GM21737 (cell line): ENCODE results near the gene FAXDC2.
"Not testable (repeated sequence)": the region's sequence is repeated elsewhere in the genome, so short reads cannot be mapped to it uniquely, and the experiment has no call there.

Experiments used
- ATAC-seq: cut with Tn5 transposase; IDR thresholded peaks from one replicate; pipeline ENCODE4 v1.9.1; 2021; ENCODE audit warnings: mild to moderate bottlenecking, moderate library complexity; ENCODE audit not compliant: unreplicated experiment

Gene FAXDC2

GRCh38 chr5:154862766-154863165, 12.4 kb upstream of the FAXDC2 start:
- no peak for ATAC-seq

- ATAC-seq: no peak
These were observed 11.5 kb upstream of the FAXDC2 start for GRCh38 chr5:154861946-154862345.

GRCh38 chr5:154860765-154861164, 10.4 kb upstream of the FAXDC2 start:
- no peak for ATAC-seq

GRCh38 chr5:154860123-154860522, 9.7 kb upstream of the FAXDC2 start:
- no peak for ATAC-seq

DNA sequence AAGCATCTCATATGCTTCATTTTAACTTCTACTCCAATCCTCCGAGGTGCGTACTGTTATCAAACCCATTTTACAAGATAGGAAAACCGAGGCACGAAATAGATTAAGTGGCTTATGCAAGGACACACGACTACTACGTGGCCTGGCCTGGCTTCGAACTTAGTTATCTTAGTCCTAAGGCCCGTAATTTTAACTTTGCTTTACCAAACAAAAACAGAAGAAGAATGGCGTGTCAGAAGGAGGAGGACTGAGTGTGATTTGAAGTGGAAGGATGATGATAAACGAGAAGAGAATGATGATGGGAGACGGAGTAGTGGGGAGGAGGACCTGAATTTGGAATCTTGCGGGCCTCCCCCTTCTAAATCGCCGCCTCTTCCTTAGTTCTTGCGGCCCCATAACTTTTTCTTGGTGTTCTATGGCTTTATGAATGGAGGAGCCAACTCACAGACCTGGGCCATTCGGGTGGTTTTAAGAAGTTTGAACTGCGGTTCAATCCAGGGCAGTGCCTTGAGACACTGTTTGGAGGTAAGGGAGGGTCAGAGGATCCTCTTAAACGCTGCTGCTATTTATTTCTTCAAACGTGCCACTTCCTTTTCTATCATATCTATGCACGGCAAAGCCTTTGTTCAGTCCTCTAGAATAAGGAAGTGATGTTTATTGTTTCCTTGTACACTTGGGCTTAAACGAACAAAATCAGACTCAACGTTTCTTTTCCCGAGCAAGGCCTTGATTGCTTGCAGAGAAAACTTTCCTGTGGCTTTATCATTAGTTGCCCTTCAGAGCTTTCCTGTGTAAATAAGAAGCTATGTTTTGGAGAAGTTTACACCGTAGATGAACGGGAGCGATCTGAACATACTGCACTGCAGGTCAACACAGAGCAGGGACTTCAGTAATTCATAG, 8.8 kb upstream of the FAXDC2 start:
- ATAC-seq: no peak

GRCh38 chr5:154858297-154858971, 8.0 kb upstream of the FAXDC2 start, which contains the start of gene CNOT8:
TSS of gene CNOT8 (plus strand) at chr5:154858627. CDS start at chr5:154863279, 4,652 bp downstream.
- peak; percentile 82 for ATAC-seq

- ATAC-seq: peak; percentile 59
These were observed 7.3 kb upstream of the FAXDC2 start for GRCh38 chr5:154857530-154858296.

- ATAC-seq: no peak
These were observed 948 bp upstream of the FAXDC2 start for GRCh38 chr5:154851351-154851750.

- no peak for ATAC-seq
These were observed 607 bp downstream of the FAXDC2 start for GRCh38 chr5:154849791-154850201.

DNA sequence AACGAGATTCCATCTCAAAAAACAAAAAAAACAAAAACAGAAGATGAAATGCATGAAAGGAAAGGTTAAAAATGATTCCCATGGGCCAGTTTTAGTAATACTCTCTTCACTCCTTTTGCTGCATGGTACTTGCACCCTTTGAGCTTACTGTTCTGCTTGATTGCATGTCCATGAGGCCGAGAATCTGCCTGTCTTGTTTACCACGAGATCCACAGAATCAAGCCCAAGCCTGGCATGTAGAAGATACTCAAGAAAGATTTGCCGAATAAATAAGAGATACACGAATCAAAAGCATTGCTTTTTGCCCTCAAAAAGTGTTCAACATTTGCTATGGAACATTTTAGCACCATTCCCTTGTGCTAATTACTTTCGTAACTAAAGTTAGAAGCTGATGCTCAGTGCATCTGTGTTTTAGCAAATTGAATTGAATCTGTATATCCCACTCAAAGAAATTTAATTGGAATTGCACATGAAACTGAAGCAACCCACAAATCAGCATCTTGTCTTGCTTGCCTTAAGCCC, 1.1 kb downstream of the FAXDC2 start:
- ATAC-seq: no peak

DNA sequence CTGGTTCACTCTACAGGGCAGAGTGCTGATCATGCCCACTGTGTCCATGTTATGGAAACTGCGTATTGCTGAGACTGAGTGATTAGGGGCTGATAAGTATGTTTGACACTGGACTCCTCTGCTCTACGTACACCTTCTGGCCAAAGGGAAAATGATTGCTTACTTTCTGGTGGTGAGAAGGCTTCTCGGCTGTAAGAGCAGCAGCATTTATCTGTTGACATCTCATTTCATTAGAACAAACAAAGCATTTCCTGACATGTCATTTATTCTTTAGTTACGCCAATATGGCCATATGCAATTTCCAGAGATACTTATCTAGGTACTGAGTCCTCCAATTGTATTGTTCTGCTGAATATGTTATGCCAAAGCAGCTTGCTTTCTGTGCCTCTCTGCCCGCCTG, 5.6 kb downstream of the FAXDC2 start:
- no peak for ATAC-seq

GRCh38 chr5:154842689-154843530, 7.5 kb downstream of the FAXDC2 start:
- ATAC-seq: no peak

GRCh38 chr5:154841273-154841661, 9.1 kb downstream of the FAXDC2 start:
- no peak for ATAC-seq

DNA sequence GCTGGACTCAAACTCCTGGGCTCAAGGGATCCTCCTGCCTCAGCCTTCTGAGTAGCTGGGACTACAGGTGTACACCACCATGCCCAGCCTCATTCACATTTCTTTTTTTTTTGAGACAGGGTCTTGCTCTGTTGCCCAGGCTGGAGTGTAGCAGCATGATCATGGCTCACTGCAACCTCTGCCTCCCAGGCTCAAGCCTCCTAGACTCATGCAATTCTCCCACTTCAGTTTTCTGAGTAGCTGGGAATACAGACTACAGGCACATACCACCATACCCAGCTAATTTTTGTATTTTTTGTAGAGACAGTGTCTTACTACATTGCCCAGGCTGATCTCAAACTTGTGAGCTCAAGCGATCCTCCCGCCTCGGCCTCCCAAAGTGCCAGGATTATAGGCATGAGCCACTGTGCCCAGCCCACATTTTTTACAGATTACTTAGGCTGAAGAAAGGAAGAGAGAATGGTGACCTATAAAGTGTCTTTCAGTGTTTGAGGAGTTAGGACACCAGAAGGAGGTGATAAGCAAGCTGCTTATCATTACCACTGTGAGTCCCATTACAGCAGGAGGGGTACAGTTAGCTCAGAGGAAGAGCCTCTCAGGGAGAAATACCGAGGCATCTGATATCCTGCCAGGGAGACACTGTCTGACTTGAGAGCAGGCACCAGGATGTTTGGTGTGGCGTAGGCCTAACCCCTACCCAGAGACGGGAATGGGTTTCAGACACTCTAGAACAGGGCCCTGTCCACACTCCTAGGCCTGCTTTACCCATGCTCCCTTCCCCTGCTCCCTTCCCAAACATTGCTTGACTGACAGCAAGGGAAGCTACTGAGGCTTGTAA, 9.7 kb downstream of the FAXDC2 start:
- no peak for ATAC-seq

DNA sequence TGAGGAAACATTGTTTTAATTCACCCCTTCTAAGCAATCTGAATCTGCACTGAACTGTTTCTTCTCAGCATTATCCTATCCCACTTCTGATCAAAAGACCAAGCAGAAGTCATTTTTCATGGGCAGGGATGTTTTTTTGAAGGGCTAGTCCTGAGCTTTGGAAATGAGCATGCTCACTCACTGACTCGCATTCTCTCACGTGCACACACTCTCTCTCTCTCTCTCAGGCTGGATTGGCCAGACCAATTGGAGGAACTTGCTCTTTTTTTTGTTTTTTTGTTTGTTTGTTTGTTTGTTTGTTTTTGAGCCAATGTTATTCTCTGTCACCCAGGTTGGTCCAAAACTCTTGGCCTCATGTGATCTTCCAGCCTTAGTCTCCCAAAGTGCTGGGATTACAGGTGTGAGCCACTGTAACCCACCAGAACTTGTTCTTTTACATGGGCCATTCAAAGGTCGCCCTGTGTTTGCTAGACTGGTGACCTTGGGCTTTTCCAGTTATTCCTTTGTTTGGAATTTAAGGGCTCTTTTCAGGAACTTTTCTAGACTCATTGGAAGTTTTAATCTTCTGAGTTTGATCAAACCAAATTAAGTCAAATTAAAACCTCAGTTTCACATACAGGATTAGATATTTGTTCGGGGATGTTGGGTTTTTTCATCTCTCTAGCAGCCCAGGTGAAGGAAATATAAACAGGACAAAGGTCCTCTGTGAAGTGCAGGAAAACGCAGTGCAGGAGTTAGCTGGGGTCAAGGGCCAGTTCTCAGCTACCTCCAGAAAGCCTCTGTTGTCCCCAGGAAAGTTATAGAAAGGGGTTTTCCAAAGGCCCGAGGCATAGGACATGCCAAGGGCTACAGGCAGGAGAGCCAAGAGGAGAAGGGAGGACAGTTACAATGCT, 13.1 kb downstream of the FAXDC2 start:
- no peak for ATAC-seq

GRCh38 chr5:154836225-154836624, 14.2 kb downstream of the FAXDC2 start:
- ATAC-seq: no peak

- not testable (repeated sequence) for ATAC-seq
These were observed 14.7 kb downstream of the FAXDC2 start for GRCh38 chr5:154835701-154836052.

DNA sequence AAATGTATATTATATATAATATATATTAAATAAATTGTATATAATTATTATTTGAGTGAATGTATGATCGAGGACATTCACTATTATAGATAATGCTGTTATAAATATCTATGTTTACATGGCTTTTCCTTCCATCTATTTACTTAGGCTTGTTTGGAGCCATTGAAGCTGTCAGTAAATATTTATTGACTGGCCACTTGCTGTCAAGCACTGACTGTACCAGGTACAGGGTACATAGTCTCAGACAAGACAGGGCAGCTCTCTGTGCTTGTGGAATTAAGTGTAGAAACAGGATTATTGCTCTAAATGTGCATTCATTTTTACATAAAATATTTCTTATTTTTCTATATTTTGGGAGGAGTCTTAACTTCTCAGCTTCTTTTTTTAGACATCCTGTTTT, 16.4 kb downstream of the FAXDC2 start:
- ATAC-seq: no peak
